Measurements from ENCODE around the gene SLC35F6.

GRCh38 chr2:26730549-26731344 is 33.3 kb upstream of the SLC35F6 start:
- no peak for TF ChIP-seq CTCF (IDR thresholded peaks at IDR 0.05)
- no peak for TF ChIP-seq POLR2A (IDR thresholded peaks at IDR 0.05)

Measured in ovary (tissue), 3 donors.